CD4-positive, alpha-beta T cell treated with Interleukin-6 for 4 hours (primary cell): Measurements from ENCODE around the gene FOSB.

Source experiments
- DNase-seq: peaks from one replicate; pipeline ENCODE4 v3.0.0-alpha.2; 2020; ENCODE audit warnings: mixed read lengths

FOSB gene

GRCh38 chr19:45469132-45469944, 1.5 kb downstream of the FOSB start:
- DNase-seq: peak; percentile 95

- no peak for DNase-seq
These were observed 2.4 kb downstream of the FOSB start for GRCh38 chr19:45469945-45470761.

- no peak for DNase-seq
These were observed 2.9 kb downstream of the FOSB start for GRCh38 chr19:45470762-45471081.

DNA sequence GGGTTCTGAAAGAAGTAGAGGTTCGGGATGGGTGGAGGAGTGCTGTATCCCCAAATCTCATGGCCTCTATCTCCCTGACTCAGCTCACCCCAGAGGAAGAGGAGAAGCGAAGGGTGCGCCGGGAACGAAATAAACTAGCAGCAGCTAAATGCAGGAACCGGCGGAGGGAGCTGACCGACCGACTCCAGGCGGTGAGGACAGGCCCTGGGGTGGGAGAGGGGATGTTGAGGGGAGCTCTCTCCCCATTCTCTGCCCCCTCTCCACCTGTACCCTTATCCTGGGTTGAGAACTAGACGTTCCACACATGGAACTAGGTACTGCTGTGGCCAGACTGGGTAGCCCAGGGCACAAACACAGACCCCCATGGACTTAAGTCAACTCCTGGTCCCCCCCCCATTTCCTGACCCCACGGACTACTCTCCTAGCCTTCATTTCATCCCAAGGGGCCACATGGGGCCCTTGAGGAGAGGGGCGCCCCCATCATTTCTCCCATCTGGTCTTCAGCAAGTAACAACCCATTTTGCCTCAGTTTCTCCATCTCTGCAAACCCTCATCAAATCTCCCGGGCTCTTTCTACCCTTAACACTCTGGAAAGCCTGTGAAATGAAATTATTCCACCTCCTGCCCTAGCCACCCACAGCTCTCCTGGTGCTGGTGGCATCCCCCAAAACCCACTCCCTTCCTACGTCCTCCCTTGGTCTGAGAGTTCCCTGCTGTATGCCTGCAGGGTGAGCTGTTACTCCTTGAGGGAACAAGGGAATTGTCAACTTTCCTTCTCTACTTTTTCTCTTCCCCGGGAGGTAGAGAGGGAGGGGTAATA, 3.5 kb downstream of the FOSB start:
- no peak for DNase-seq

DNA sequence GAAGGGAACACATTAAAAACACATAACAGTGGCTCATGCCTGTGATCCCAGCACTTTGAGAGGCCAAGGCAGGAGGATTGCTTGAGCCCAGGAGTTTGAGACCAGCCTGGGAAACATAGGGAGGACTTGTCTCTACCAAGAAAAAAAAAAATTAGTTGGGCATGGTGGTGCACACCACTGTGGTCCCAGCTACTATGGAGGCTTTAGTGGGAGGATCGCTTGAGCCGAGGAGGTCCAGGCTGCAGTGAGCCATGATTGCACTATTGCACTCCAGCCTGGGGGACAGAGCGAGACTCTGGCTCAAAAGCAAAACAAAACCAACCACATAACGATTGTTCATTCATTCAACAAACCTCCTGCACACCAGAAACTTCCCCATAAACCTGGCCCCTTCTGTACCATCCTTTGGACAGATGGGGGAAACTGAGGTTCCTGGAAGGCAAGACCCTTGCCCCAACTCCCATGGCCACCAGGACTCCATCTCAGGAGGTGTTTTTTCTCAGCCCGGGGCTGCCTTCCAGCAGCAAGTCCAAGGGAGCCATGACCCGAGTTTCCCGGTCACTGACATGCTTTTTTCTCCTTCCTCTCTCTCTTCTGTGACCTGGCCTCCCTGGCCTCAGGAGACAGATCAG, 4.3 kb downstream of the FOSB start:
- no peak for DNase-seq

DNA sequence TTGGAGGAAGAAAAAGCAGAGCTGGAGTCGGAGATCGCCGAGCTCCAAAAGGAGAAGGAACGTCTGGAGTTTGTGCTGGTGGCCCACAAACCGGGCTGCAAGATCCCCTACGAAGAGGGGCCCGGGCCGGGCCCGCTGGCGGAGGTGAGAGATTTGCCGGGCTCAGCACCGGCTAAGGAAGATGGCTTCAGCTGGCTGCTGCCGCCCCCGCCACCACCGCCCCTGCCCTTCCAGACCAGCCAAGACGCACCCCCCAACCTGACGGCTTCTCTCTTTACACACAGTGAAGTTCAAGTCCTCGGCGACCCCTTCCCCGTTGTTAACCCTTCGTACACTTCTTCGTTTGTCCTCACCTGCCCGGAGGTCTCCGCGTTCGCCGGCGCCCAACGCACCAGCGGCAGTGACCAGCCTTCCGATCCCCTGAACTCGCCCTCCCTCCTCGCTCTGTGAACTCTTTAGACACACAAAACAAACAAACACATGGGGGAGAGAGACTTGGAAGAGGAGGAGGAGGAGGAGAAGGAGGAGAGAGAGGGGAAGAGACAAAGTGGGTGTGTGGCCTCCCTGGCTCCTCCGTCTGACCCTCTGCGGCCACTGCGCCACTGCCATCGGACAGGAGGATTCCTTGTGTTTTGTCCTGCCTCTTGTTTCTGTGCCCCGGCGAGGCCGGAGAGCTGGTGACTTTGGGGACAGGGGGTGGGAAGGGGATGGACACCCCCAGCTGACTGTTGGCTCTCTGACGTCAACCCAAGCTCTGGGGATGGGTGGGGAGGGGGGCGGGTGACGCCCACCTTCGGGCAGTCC, 5.0 kb downstream of the FOSB start:
- no peak for DNase-seq

DNA sequence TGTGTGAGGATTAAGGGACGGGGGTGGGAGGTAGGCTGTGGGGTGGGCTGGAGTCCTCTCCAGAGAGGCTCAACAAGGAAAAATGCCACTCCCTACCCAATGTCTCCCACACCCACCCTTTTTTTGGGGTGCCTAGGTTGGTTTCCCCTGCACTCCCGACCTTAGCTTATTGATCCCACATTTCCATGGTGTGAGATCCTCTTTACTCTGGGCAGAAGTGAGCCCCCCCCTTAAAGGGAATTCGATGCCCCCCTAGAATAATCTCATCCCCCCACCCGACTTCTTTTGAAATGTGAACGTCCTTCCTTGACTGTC, 5.5 kb downstream of the FOSB start:
- DNase-seq: no peak

DNA sequence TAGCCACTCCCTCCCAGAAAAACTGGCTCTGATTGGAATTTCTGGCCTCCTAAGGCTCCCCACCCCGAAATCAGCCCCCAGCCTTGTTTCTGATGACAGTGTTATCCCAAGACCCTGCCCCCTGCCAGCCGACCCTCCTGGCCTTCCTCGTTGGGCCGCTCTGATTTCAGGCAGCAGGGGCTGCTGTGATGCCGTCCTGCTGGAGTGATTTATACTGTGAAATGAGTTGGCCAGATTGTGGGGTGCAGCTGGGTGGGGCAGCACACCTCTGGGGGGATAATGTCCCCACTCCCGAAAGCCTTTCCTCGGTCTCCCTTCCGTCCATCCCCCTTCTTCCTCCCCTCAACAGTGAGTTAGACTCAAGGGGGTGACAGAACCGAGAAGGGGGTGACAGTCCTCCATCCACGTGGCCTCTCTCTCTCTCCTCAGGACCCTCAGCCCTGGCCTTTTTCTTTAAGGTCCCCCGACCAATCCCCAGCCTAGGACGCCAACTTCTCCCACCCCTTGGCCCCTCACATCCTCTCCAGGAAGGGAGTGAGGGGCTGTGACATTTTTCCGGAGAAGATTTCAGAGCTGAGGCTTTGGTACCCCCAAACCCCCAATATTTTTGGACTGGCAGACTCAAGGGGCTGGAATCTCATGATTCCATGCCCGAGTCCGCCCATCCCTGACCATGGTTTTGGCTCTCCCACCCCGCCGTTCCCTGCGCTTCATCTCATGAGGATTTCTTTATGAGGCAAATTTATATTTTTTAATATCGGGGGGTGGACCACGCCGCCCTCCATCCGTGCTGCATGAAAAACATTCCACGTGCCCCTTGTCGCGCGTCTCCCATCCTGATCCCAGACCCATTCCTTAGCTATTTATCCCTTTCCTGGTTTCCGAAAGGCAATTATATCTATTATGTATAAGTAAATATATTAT, 6.1 kb downstream of the FOSB start:
- DNase-seq: no peak

GRCh38 chr19:45474606-45475521, 7.1 kb downstream of the FOSB start:
- no peak for DNase-seq

- DNase-seq: no peak
These were observed 7.9 kb downstream of the FOSB start for GRCh38 chr19:45475537-45476291.

DNA sequence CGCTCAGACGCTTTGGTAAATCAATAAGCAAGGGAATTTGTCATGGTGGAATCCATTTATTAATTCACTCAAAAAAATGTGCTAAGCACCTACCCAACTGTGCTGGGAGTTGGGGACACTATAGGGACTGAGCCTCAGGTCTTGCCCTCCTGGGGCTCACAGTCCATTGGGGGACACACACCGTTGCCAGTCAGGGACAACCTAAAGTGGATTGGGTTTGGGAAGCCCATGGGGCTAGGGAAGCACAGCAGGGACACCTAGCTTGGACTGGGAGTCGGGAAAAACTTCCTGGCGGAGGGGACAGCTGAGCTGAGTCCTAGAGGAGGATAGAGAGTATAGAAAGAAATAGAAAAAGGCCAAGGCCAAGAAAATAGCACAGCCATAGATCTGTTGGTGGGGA, 8.5 kb downstream of the FOSB start:
- DNase-seq: no peak

GRCh38 chr19:45477186-45477585, 9.4 kb downstream of the FOSB start:
- no peak for DNase-seq

DNA sequence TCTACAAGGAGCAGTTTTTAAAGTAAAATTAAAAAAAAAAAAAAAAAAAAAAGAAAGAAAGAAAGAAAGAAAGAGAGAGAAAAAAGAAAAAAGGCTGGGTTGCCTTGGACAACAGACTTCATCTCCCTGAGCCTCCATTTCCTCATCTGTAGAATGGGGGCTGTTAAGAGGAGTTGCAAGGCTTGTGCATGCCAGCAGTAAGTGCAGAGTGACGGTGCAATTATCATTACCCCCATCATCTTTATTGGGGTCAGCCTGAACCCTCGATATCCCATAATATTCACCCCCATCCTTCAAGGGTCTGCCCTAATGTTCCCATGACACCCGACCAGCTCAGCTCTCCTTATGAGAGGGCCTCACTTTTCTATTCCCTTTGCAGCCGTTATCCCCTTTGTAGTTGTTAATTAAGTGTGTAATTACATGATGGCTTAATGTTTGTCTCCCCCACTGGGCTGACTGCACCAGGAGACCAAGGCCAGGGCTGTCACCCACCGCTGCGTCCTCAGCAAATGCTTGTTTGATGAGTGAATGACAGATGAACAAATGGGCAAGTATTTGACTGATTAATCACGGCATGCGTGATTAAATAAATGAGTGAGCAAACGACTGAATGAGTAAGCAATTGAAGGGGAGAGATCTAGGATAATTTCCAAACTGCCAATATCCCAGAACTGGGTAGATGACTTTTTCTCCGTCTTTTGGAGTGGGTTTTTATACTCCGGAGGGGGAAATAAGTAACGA, 10.1 kb downstream of the FOSB start:
- DNase-seq: peak; percentile 23

- DNase-seq: peak; percentile 89
These were observed 10.8 kb downstream of the FOSB start for GRCh38 chr19:45478454-45479238.

GRCh38 chr19:45483033-45483432, 15.2 kb downstream of the FOSB start:
- DNase-seq: no peak

DNA sequence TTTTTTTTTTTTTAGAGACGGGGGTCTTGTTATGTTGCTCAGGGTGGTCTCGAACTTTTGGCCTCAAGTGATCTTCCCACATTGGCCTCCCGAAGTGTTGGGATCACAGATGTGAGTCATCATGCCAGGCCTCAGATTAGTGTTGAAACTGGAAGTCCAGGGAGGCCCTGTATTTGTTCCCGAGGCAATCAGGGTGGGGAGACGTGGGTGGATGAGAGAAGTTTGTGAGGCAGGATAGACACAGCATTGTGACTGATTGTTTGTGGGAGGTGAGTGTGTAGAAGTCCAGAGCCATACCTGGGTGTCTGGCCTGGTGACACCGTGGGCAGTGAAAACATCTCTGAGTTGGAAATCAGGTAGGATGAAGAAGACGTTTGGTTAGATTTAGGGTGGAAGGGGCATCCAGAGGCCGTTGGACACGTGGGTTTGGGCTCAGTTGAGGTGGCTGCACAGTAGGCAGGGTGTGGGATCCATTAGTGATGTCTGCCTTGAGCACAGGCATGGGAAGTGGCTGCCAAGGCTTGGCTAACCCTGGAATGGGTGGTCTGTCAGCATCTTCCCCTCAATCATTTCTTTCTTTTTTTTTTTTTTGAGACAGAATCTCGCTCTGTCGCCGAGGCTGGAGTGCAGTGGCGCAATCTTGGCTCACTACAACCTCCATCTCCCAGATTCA, 16.6 kb downstream of the FOSB start:
- DNase-seq: no peak
